Bronchial epithelial cell (primary cell): ENCODE measurements around the gene RTL5. TPM values are rescaled to one million over a fixed set of nuclear protein-coding genes. Genes with fewer than 3 reads are reported as not detected.

Experiments used
- DNase-seq: peaks from one replicate; pipeline ENCODE4 v3.0.0-alpha.2; 2010; ENCODE audit warnings: low read depth
- FAIRE-seq: peaks from 2 replicates; lab custom pipeline; 2011; peaks lifted over from hg19 to GRCh38; lab: Jason Lieb, UNC
- H3K27me3 ChIP-seq: 2 replicates; pipeline ENCODE4 v1.5.1; 2011; ENCODE audit warnings: low read length; ENCODE audit not compliant: control insufficient read depth, insufficient read depth
- H3K36me3 ChIP-seq: 2 replicates; pipeline ENCODE4 v1.5.1; 2011; ENCODE audit warnings: low read length; ENCODE audit not compliant: control insufficient read depth, insufficient read depth
- H3K4me3 ChIP-seq: 2 replicates; pipeline ENCODE4 v1.5.1; 2011; ENCODE audit warnings: mild to moderate bottlenecking, low read depth, low read length, control low read depth
- CTCF ChIP-seq: IDR thresholded peaks from 2 replicates; pipeline ENCODE4 v1.5.1; 2011; ENCODE audit warnings: mild to moderate bottlenecking, moderate library complexity, low read length, control low read depth, inconsistent platforms; ENCODE audit not compliant: insufficient read depth, severe bottlenecking
- total RNA-seq: library from RNA; depleted of rRNA; stranded (reverse); fragments of >200 nt; gene quantifications from 2 replicates; pipeline ENCODE4 v1.2.1, GENCODE V29; 2014

RTL5 gene
- total RNA-seq, 1 donor from 2014 or later = not detected

- H3K27me3 ChIP-seq = no peaks in the 10 kb centered on the region
- no peaks in the 10 kb centered on the region for H3K36me3 ChIP-seq
- no peak for FAIRE-seq
- DNase-seq = no peak
- no peak overlapping the region for H3K4me3 ChIP-seq
- TF ChIP-seq CTCF = no peak
Measured at GRCh38 chrX:72105436-72105835, 26.3 kb downstream of the RTL5 start.

GRCh38 chrX:72102760-72103159, 29.0 kb downstream of the RTL5 start:
- no peaks in the 10 kb centered on the region for H3K36me3 ChIP-seq
- TF ChIP-seq CTCF = no peak
- no peak for FAIRE-seq
- DNase-seq = no peak
- H3K27me3 ChIP-seq = no peaks in the 10 kb centered on the region
- no peak overlapping the region for H3K4me3 ChIP-seq

- Histone ChIP-seq H3K27me3 (no peaks in the 10 kb centered on the region), H3K4me3 (no peak overlapping the region), H3K36me3 (no peaks in the 10 kb centered on the region)
- DNase-seq (no peak), FAIRE-seq (no peak)
- no peak for TF ChIP-seq CTCF
Measured at GRCh38 chrX:72102126-72102525, 29.6 kb downstream of the RTL5 start.

GRCh38 chrX:72101597-72102037, 30.1 kb downstream of the RTL5 start:
- Histone ChIP-seq H3K4me3 (no peak overlapping the region), H3K27me3 (no peaks in the 10 kb centered on the region), H3K36me3 (no peaks in the 10 kb centered on the region)
- FAIRE-seq (no peak), DNase-seq (no peak)
- no peak for TF ChIP-seq CTCF

GRCh38 chrX:72100824-72101351, 30.8 kb downstream of the RTL5 start:
- DNase-seq = no peak
- no peak for TF ChIP-seq CTCF
- no peaks in the 10 kb centered on the region for H3K27me3 ChIP-seq

More at GRCh38 chrX:72100824-72101351, 30.8 kb downstream of the RTL5 start:
- Histone ChIP-seq H3K36me3 (no peaks in the 10 kb centered on the region), H3K4me3 (no peak overlapping the region)
- FAIRE-seq = no peak
